ENCODE measurements around the gene GPR150. TPM values are rescaled to one million over a fixed set of nuclear protein-coding genes. Genes with fewer than 3 reads are reported as not detected.

Gene GPR150
- total and polyA plus RNA-seq, 9 of the 15 experiments (the other 6 are each of a cell fraction or from before 2014, with no cell fraction given) = not detected

DNA sequence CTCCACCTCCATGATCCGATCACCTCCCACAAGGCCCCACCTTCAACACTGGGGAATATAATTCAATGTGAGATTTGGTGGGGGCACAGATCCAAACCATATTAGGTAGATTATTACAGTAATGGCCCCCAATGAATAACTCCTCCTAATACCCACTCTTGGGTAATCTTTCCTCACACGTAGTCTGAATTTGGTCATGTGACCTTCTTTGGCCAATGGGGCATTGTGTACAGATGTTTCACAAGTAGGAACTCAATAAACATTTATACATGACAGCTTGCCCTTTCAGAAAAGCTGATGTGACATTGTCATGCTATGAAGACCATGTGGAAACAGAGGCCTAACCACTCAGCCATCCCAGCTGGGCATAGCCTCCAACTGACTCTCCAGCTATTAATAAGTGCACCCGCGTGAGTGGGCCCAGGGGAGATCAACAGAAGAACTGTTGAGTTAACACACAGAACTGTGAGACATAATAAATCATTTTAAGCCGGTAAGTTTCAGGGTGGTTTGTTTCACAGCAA lies 10.6 kb downstream of the GPR150 start:
- in situ Hi-C loops (cut with MboI) = loop anchor here (25.0 kb wide), 1 partner anchor 707 kb away; no protein-coding TSS in a partner anchor
- no peak overlapping the region for H3K9ac ChIP-seq (ENCODE audit: insufficient read depth in 1 of 2, low read depth in 2 of 2, low read length in 2 of 2)
- no peaks in the 10 kb centered on the region for H3K9me3 ChIP-seq (replicated peaks; ENCODE audit: control insufficient read depth, insufficient read depth, low read depth, low read length)
- intact Hi-C loops (cut with micrococcal nuclease) = no loop called here
- WGBS (ENCODE audit: insufficient coverage, low coverage, missing lambda C conversion rate) = 77% methylated on average over 5 of the region's 5 CpGs
- H3K9me1 ChIP-seq (ENCODE audit: control insufficient read depth, insufficient read depth, low read length) = no peaks in the 10 kb centered on the region
- no peak overlapping the region for H3K27ac ChIP-seq (ENCODE audit: extremely low read depth, low read depth, low read length)
- no peak overlapping the region for H3K4me3 ChIP-seq
- ATAC-seq (no peak), FAIRE-seq (no peak), DNase-seq (ENCODE audit: extremely low read depth in 1 of 4, low spot score in 3 of 4) (peak in 1 of 4 experiments; percentile 18)
- H3K27me3 ChIP-seq (ENCODE audit: control insufficient read depth in 2 of 2, insufficient read depth in 2 of 2, low read length in 2 of 2) = no peaks in the 10 kb centered on the region
- no peaks in the 10 kb centered on the region for H3K36me3 ChIP-seq (ENCODE audit: control insufficient read depth, insufficient read depth, low read length)
- H3K4me1 ChIP-seq (replicated peaks in 1 of 2; ENCODE audit: control insufficient read depth in 2 of 2, insufficient read depth in 2 of 2, low read length in 2 of 2) = peaks cover 0 to 13% of the 10 kb centered on the region in 2 experiments; a peak in 4 of 5 replicates
- no peak overlapping the region for H2AFZ ChIP-seq (ENCODE audit: low read depth, low read length)
- no peak overlapping the region for H3K4me2 ChIP-seq (ENCODE audit: insufficient read depth, low read length)
- CTCF ChIA-PET (ENCODE audit: low intra/inter-chr PET ratio) = no interaction called here
- no peaks in the 10 kb centered on the region for H3K79me2 ChIP-seq (ENCODE audit: control insufficient read depth, insufficient read depth, low read length)
- no TSS peak for BruUV-seq (replicated peaks)
- TF ChIP-seq, protein P1, sequence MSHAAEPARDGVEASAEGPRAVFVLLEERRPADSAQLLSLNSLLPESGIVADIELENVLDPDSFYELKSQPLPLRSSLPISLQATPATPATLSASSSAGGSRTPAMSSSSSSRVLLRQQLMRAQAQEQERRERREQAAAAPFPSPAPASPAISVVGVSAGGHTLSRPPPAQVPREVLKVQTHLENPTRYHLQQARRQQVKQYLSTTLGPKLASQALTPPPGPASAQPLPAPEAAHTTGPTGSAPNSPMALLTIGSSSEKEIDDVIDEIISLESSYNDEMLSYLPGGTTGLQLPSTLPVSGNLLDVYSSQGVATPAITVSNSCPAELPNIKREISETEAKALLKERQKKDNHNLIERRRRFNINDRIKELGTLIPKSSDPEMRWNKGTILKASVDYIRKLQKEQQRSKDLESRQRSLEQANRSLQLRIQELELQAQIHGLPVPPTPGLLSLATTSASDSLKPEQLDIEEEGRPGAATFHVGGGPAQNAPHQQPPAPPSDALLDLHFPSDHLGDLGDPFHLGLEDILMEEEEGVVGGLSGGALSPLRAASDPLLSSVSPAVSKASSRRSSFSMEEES (CRISPR knock-in tag; IDR thresholded peaks at IDR 0.05) = peak; percentile 89
- TF ChIP-seq RAD51 (IDR thresholded peaks at IDR 0.05; ENCODE audit: borderline replicate concordance, low read depth) (peak; percentile 70; the same call in 1 of the 2 replicates), HCFC1 (IDR thresholded peaks at IDR 0.05; ENCODE audit: low read depth, low read length) (no peak), PCBP1 (IDR thresholded peaks at IDR 0.05; ENCODE audit: low read depth, low read length, poor library complexity, severe bottlenecking) (no peak), TOE1 (IDR thresholded peaks at IDR 0.05; ENCODE audit: borderline replicate concordance) (0 out of 2 replicates have a peak, but pooled peaks have one; percentile 59), TOE1 (CRISPR knock-in tag; IDR thresholded peaks at IDR 0.05; ENCODE audit: borderline replicate concordance, low read depth) (no peak)
- TF ChIP-seq, protein P2, sequence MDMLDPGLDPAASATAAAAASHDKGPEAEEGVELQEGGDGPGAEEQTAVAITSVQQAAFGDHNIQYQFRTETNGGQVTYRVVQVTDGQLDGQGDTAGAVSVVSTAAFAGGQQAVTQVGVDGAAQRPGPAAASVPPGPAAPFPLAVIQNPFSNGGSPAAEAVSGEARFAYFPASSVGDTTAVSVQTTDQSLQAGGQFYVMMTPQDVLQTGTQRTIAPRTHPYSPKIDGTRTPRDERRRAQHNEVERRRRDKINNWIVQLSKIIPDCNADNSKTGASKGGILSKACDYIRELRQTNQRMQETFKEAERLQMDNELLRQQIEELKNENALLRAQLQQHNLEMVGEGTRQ (CRISPR knock-in tag; IDR thresholded peaks at IDR 0.05) = 0 out of 2 replicates have a peak, but pooled peaks have one; percentile 21
- TF ChIP-seq, protein P3, sequence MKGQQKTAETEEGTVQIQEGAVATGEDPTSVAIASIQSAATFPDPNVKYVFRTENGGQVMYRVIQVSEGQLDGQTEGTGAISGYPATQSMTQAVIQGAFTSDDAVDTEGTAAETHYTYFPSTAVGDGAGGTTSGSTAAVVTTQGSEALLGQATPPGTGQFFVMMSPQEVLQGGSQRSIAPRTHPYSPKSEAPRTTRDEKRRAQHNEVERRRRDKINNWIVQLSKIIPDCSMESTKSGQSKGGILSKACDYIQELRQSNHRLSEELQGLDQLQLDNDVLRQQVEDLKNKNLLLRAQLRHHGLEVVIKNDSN (CRISPR knock-in tag; IDR thresholded peaks at IDR 0.05) = peak; percentile 25; the same call in 1 of the 2 replicates
- H4K20me1 ChIP-seq (replicated peaks; ENCODE audit: control insufficient read depth, insufficient read depth, low read length) = no peaks in the 10 kb centered on the region
- POLR2A ChIA-PET = interaction anchor here (0.5 to 1.6 kb wide), 3 partner anchors 7 to 21 kb away, joined by 3 to 12 read pairs (median 3); no protein-coding TSS in a partner anchor
